HEK293 (cell line): ENCODE data around the gene ARHGEF28.

Experiments used
- CTCF ChIA-PET: fragments of 350-600 bp; formaldehyde crosslinking; extraction: SDS; loops from one replicate; lab custom pipeline; 2021; ENCODE audit warnings: antibody characterized with exemption; lab: Yijun Ruan, JAX
- POLR2A ChIA-PET: fragments of 300-600 bp; formaldehyde crosslinking; extraction: SDS; loops from one replicate; lab custom pipeline; 2020; ENCODE audit warnings: antibody characterized with exemption, inconsistent platforms; lab: Yijun Ruan, JAX
- H3K27ac ChIP-seq: fragments of 200-500 bp; sonication (Bioruptor generic); 2 replicates; pipeline ENCODE4 v1.5.1; 2014; ENCODE audit warnings: low read depth, low read length, control low read depth, inconsistent platforms; ENCODE audit errors: extremely low read depth
- H3K36me3 ChIP-seq, 2 experiments: fragments of 200-500 bp in 1 of 2; sonication (Bioruptor generic) in 1 of 2; 1 replicate in 1 of 2; 2 replicates in 1 of 2; pipeline ENCODE4 v1.5.1; 2014 to 2017; ENCODE audit warnings: inconsistent platforms in 2 of 2, low read length in 2 of 2; ENCODE audit not compliant: control insufficient read depth in 2 of 2, insufficient read depth in 1 of 2
- H3K4me1 ChIP-seq: fragments of 200-500 bp; sonication (Bioruptor generic); 2 replicates; pipeline ENCODE4 v1.5.1; 2014; ENCODE audit warnings: mild to moderate bottlenecking, low read length, inconsistent platforms; ENCODE audit not compliant: control insufficient read depth, insufficient read depth
- H3K4me3 ChIP-seq: 2 replicates; pipeline ENCODE4 v1.5.1; 2011; ENCODE audit warnings: low read depth, mild to moderate bottlenecking, control low read depth, low read length, moderate library complexity
- H3K9me3 ChIP-seq: fragments of 200-500 bp; sonication (Bioruptor generic); 2 replicates; pipeline ENCODE4 v1.5.1; 2014; ENCODE audit warnings: low read depth, low read length, inconsistent platforms; ENCODE audit not compliant: control insufficient read depth, insufficient read depth
- ATF2 ChIP-seq: fragments of 450-650 bp; formaldehyde crosslinking; IDR thresholded peaks from 2 replicates; pipeline ENCODE4 v1.5.1; 2016; ENCODE audit warnings: missing biosample characterization, missing genetic modification characterization, low read depth
- GFI1B ChIP-seq: fragments of 450-650 bp; formaldehyde crosslinking; IDR thresholded peaks from 2 replicates; pipeline ENCODE4 v1.5.1; 2016; ENCODE audit warnings: missing biosample characterization, missing genetic modification characterization
- HOXD13 ChIP-seq: sonication (generic); formaldehyde crosslinking; IDR thresholded peaks from 2 replicates; pipeline ENCODE4 v1.8.0; 2022; ENCODE audit warnings: missing genetic modification reagents, borderline replicate concordance
- KLF7 ChIP-seq: fragments of 450-650 bp; formaldehyde crosslinking; IDR thresholded peaks from 2 replicates; pipeline ENCODE4 v1.5.1; 2016; ENCODE audit warnings: missing biosample characterization, missing genetic modification characterization, borderline replicate concordance
- SETDB1 ChIP-seq: IDR thresholded peaks from one replicate; pipeline ENCODE4 v1.6.1; 2017; ENCODE audit warnings: mild to moderate bottlenecking, low read length, moderate library complexity, mixed read lengths; ENCODE audit not compliant: insufficient read length
- ZBTB17 ChIP-seq: fragments of 450-650 bp; formaldehyde crosslinking; IDR thresholded peaks from 2 replicates; pipeline ENCODE4 v1.5.1; 2016; ENCODE audit warnings: missing biosample characterization, missing genetic modification characterization
- ZNF112 ChIP-seq: fragments of 450-650 bp; formaldehyde crosslinking; IDR thresholded peaks from 2 replicates; pipeline ENCODE4 v1.5.0; 2017; ENCODE audit warnings: missing biosample characterization, missing genetic modification characterization
- ZNF140 ChIP-seq: fragments of 450-650 bp; formaldehyde crosslinking; IDR thresholded peaks from 2 replicates; pipeline ENCODE4 v1.5.1; 2016; ENCODE audit warnings: missing biosample characterization, missing genetic modification characterization
- ZNF148 ChIP-seq: fragments of 450-650 bp; formaldehyde crosslinking; IDR thresholded peaks from 2 replicates; pipeline ENCODE4 v1.5.0; 2017; ENCODE audit warnings: missing biosample characterization, missing genetic modification characterization, borderline replicate concordance
- ZNF274 ChIP-seq, 2 experiments: fragments of 200-500 bp in 1 of 2; fragments of 450-650 bp in 1 of 2; sonication (Bioruptor generic) in 1 of 2; formaldehyde crosslinking in 1 of 2; IDR thresholded peaks; 2 replicates each; pipeline versions ENCODE4 v1.5.1 to v1.6.1; 2014 to 2016; ENCODE audit warnings: borderline replicate concordance in 1 of 2, inconsistent platforms in 1 of 2, low read length in 1 of 2, missing biosample characterization in 1 of 2, missing genetic modification characterization in 1 of 2
- ZNF394 ChIP-seq: fragments of 450-650 bp; formaldehyde crosslinking; IDR thresholded peaks from 2 replicates; pipeline ENCODE4 v1.5.1; 2016; ENCODE audit warnings: missing biosample characterization, missing genetic modification characterization, mild to moderate bottlenecking, moderate library complexity, borderline replicate concordance
- ZNF426 ChIP-seq: fragments of 450-650 bp; formaldehyde crosslinking; IDR thresholded peaks from 2 replicates; pipeline ENCODE4 v1.5.1; 2017; ENCODE audit warnings: missing biosample characterization, missing genetic modification characterization, mild to moderate bottlenecking, inconsistent platforms, moderate library complexity
- ZNF514 ChIP-seq: fragments of 450-650 bp; formaldehyde crosslinking; IDR thresholded peaks from 2 replicates; pipeline ENCODE4 v1.5.1; 2016; ENCODE audit warnings: missing biosample characterization, missing genetic modification characterization
- ZNF530 ChIP-seq: fragments of 450-650 bp; formaldehyde crosslinking; IDR thresholded peaks from 2 replicates; pipeline ENCODE4 v1.5.1; 2016; ENCODE audit warnings: low read depth, missing biosample characterization, missing genetic modification characterization
- ZNF561 ChIP-seq: fragments of 450-650 bp; IDR thresholded peaks from 2 replicates; pipeline ENCODE4 v1.5.1; 2018; ENCODE audit warnings: missing biosample characterization, missing genetic modification characterization, borderline replicate concordance
- ZNF571 ChIP-seq: fragments of 450-650 bp; formaldehyde crosslinking; IDR thresholded peaks from 2 replicates; pipeline ENCODE4 v1.5.0; 2017; ENCODE audit warnings: missing biosample characterization, missing genetic modification characterization
- ZNF621 ChIP-seq: fragments of 450-650 bp; formaldehyde crosslinking; IDR thresholded peaks from 2 replicates; pipeline ENCODE4 v1.5.1; 2017; ENCODE audit warnings: missing biosample characterization, missing genetic modification characterization
- ZNF629 ChIP-seq: fragments of 450-650 bp; formaldehyde crosslinking; IDR thresholded peaks from 2 replicates; pipeline ENCODE4 v1.5.1; 2017; ENCODE audit warnings: missing biosample characterization, missing genetic modification characterization
- ZNF768 ChIP-seq: fragments of 450-650 bp; formaldehyde crosslinking; IDR thresholded peaks from 2 replicates; pipeline ENCODE4 v1.5.1; 2018; ENCODE audit warnings: missing biosample characterization, mild to moderate bottlenecking, missing genetic modification characterization
- ZNF837 ChIP-seq: fragments of 450-650 bp; formaldehyde crosslinking; IDR thresholded peaks from 2 replicates; pipeline ENCODE4 v1.5.1; 2016; ENCODE audit warnings: missing biosample characterization, missing genetic modification characterization
- ZNF843 ChIP-seq: fragments of 450-650 bp; formaldehyde crosslinking; IDR thresholded peaks from 2 replicates; pipeline ENCODE4 v1.5.1; 2016; ENCODE audit warnings: missing biosample characterization, missing genetic modification characterization
- TF ChIP-seq, protein P1 (sequence below): fragments of 450-650 bp; formaldehyde crosslinking; IDR thresholded peaks from 2 replicates; pipeline ENCODE4 v1.5.1; 2016; ENCODE audit warnings: missing biosample characterization, missing genetic modification characterization
- TF ChIP-seq, protein P2 (sequence below): fragments of 450-650 bp; formaldehyde crosslinking; IDR thresholded peaks from 2 replicates; pipeline ENCODE4; 2016; ENCODE audit warnings: missing biosample characterization, missing genetic modification characterization
- TF ChIP-seq, protein P3 (sequence below): fragments of 450-650 bp; formaldehyde crosslinking; IDR thresholded peaks from 2 replicates; pipeline ENCODE4 v1.5.1; 2016; ENCODE audit warnings: missing biosample characterization, missing genetic modification characterization

ARHGEF28 gene

GRCh38 chr5:73973135-73973534 lies 347.1 kb downstream of the ARHGEF28 start:
- H3K27ac ChIP-seq: no peak overlapping the region

DNA sequence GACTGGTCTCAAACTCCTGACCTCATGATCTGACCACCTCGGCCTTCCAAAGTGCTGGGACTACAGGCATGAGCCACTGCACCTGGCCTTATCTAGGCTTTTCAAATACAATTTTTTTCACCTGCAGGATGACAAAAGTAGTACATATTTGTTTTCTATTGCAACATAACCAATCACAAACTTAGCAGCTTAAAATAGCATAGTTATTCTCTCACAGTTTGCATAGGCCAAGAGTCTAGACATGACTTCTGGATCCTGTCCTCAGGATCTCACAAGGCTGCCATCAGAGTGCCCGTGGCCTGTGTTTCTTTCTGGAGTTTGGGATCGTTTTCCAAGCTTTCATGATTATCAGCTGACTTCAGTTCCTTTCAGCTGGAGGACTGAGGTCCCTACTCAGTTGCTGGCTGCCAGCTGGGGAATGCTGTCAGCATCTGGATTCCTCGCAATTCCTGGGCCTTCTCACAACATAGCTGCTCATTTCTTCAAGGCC lies 348.9 kb downstream of the ARHGEF28 start:
- no peaks in the 10 kb centered on the region for H3K9me3 ChIP-seq
- CTCF ChIA-PET: interaction anchor here (1.1 kb wide), 1 partner anchor 72 kb away, joined by 3 read pairs; no protein-coding TSS in a partner anchor
- TF ChIP-seq ZNF394 (tag by site-specific recombination): no peak
- TF ChIP-seq KLF7 (tag by site-specific recombination): no peak
- TF ChIP-seq, protein P1, sequence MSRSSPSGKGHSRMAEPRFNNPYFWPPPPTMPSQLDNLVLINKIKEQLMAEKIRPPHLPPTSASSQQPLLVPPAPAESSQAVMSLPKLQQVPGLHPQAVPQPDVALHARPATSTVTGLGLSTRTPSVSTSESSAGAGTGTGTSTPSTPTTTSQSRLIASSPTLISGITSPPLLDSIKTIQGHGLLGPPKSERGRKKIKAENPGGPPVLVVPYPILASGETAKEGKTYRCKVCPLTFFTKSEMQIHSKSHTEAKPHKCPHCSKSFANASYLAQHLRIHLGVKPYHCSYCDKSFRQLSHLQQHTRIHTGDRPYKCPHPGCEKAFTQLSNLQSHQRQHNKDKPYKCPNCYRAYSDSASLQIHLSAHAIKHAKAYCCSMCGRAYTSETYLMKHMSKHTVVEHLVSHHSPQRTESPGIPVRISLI (tag by site-specific recombination): no peak
- no peak for TF ChIP-seq ZNF561 (tag by site-specific recombination)
- no peak for TF ChIP-seq GFI1B
- TF ChIP-seq SETDB1: no peak
- TF ChIP-seq, all 188 proteins: peak for 0
- Histone ChIP-seq H3K27ac (no peak overlapping the region), H3K36me3 (no peaks in the 10 kb centered on the region), H3K4me1 (peaks cover 7% of the 10 kb centered on the region), H3K4me3 (no peak overlapping the region)
- POLR2A ChIA-PET: no interaction called here

More at GRCh38 chr5:73973135-73973534, 347.1 kb downstream of the ARHGEF28 start:
- no peak overlapping the region for H3K4me3 ChIP-seq
- peaks cover 22% of the 10 kb centered on the region for H3K4me1 ChIP-seq
- no peaks in the 10 kb centered on the region for H3K9me3 ChIP-seq
- TF ChIP-seq ATF2 (peak; percentile 65), ZNF629 (tag by site-specific recombination) (0 out of 2 replicates have a peak, but pooled peaks have one; percentile 19), ZBTB17 (tag by site-specific recombination) (no peak)
- TF ChIP-seq, all 188 proteins: peak for 2
- ChIA-PET CTCF (no interaction called here), POLR2A (no interaction called here)
- no peaks in the 10 kb centered on the region for H3K36me3 ChIP-seq

- CTCF ChIA-PET: interaction anchor here (1.3 to 1.9 kb wide), 2 partner anchors 11 to 673 kb away, joined by 3 to 5 read pairs; no protein-coding TSS in a partner anchor
- H3K9me3 ChIP-seq: no peaks in the 10 kb centered on the region
- no peak overlapping the region for H3K4me3 ChIP-seq
- H3K36me3 ChIP-seq: no peaks in the 10 kb centered on the region
- POLR2A ChIA-PET: no interaction called here
- no peak overlapping the region for H3K27ac ChIP-seq
- no peaks in the 10 kb centered on the region for H3K4me1 ChIP-seq
- TF ChIP-seq ZNF571 (no peak), ZNF530 (tag by site-specific recombination) (no peak), ZNF621 (tag by site-specific recombination) (no peak), ZNF112 (tag by site-specific recombination) (no peak), ZNF837 (no peak), ZNF768 (tag by site-specific recombination) (no peak), ZNF274 (IDR thresholded peaks at IDR 0.05; ENCODE audit: low read length) (no peak), ZNF274 (tag by site-specific recombination; IDR thresholded peaks at IDR 0.05; ENCODE audit: borderline replicate concordance) (no peak), ZNF514 (tag by site-specific recombination) (no peak), ZNF426 (tag by site-specific recombination) (no peak), ZNF148 (no peak), ZNF140 (tag by site-specific recombination) (no peak), HOXD13 (no peak), ZNF843 (no peak)
- TF ChIP-seq, protein P2, sequence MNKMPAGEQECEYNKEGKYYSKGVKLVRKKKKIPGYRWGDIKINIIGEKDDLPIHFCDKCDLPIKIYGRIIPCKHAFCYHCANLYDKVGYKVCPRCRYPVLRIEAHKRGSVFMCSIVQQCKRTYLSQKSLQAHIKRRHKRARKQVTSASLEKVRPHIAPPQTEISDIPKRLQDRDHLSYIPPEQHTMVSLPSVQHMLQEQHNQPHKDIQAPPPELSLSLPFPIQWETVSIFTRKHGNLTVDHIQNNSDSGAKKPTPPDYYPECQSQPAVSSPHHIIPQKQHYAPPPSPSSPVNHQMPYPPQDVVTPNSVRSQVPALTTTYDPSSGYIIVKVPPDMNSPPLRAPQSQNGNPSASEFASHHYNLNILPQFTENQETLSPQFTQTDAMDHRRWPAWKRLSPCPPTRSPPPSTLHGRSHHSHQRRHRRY: no peak
- TF ChIP-seq, protein P3, sequence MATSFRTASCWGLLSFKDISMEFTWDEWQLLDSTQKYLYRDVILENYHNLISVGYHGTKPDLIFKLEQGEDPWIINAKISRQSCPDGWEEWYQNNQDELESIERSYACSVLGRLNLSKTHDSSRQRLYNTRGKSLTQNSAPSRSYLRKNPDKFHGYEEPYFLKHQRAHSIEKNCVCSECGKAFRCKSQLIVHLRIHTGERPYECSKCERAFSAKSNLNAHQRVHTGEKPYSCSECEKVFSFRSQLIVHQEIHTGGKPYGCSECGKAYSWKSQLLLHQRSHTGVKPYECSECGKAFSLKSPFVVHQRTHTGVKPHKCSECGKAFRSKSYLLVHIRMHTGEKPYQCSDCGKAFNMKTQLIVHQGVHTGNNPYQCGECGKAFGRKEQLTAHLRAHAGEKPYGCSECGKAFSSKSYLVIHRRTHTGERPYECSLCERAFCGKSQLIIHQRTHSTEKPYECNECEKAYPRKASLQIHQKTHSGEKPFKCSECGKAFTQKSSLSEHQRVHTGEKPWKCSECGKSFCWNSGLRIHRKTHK (tag by site-specific recombination): no peak
Measured at GRCh38 chr5:73975845-73976244, 349.8 kb downstream of the ARHGEF28 start.
